Upper lobe of left lung (tissue), 4 donors: ENCODE measurements around the gene PTN.

Experiments
- EP300 ChIP-seq, 4 donors: sonication (generic); formaldehyde crosslinking; IDR thresholded peaks; one replicate each; pipeline ENCODE4 v1.5.1; 2017; ENCODE audit warnings: antibody characterized with exemption in 4 of 4, control low read depth in 2 of 4
- POLR2A ChIP-seq, 4 donors: fragments of 450-650 bp; IDR thresholded peaks; one replicate each; pipeline ENCODE4 v1.5.1; 2016 to 2017; ENCODE audit warnings: antibody characterized with exemption in 4 of 4, mild to moderate bottlenecking in 2 of 4
- POLR2AphosphoS5 ChIP-seq, 2 donors: sonication (generic); formaldehyde crosslinking; IDR thresholded peaks; one replicate each; pipeline ENCODE4 v1.5.1; 2017; ENCODE audit warnings: antibody characterized with exemption in 2 of 2
- TF ChIP-seq, protein P1 (sequence below), 6 experiments: fragments of 450-650 bp in 4 of 6; fragments of 200-600 bp in 2 of 6; sonication (generic) in 2 of 6; IDR thresholded peaks; one replicate each; pipeline ENCODE4 v1.5.1; 2016 to 2019; ENCODE audit warnings: antibody characterized with exemption in 6 of 6

DNA sequence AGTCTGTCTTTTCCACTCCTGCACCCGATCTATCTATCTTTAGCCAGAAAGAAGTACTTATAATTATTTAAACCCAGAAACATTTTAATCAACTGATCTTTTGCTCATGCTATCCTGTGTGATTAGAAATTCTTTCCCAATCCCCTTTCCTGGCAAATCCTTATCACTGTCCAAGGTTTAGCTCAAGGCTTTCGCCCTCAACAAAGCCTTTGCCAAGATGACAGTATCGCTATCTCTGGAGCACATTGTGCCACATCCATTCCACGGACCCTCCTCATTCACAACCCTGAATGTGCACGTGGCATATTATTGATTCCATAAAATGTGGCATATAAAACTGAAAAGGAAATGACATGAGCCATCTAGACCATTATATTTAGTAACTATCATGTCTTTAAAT, 71.3 kb downstream of the PTN start:
- TF ChIP-seq, protein P1, sequence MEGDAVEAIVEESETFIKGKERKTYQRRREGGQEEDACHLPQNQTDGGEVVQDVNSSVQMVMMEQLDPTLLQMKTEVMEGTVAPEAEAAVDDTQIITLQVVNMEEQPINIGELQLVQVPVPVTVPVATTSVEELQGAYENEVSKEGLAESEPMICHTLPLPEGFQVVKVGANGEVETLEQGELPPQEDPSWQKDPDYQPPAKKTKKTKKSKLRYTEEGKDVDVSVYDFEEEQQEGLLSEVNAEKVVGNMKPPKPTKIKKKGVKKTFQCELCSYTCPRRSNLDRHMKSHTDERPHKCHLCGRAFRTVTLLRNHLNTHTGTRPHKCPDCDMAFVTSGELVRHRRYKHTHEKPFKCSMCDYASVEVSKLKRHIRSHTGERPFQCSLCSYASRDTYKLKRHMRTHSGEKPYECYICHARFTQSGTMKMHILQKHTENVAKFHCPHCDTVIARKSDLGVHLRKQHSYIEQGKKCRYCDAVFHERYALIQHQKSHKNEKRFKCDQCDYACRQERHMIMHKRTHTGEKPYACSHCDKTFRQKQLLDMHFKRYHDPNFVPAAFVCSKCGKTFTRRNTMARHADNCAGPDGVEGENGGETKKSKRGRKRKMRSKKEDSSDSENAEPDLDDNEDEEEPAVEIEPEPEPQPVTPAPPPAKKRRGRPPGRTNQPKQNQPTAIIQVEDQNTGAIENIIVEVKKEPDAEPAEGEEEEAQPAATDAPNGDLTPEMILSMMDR (IDR thresholded peaks at IDR 0.05) = no peak
- TF ChIP-seq POLR2AphosphoS5 (IDR thresholded peaks at IDR 0.05) (no peak), EP300 (IDR thresholded peaks at IDR 0.05) (no peak), POLR2A (IDR thresholded peaks at IDR 0.05) (no peak)
